Stimulated activated CD4-positive, alpha-beta T cell treated with anti-CD3 and anti-CD28 coated beads, Interleukin-12 subunit alpha, Interleukin-12 subunit beta, amount 100 ng/mL, for 24 hours (primary cell): ENCODE results near the gene OTOR.

Experiments
- DNase-seq, 2 experiments: peaks; one replicate each; pipeline ENCODE4 v3.0.0-alpha.2; 2020; ENCODE audit warnings: low read depth in 2 of 2

OTOR gene

DNA sequence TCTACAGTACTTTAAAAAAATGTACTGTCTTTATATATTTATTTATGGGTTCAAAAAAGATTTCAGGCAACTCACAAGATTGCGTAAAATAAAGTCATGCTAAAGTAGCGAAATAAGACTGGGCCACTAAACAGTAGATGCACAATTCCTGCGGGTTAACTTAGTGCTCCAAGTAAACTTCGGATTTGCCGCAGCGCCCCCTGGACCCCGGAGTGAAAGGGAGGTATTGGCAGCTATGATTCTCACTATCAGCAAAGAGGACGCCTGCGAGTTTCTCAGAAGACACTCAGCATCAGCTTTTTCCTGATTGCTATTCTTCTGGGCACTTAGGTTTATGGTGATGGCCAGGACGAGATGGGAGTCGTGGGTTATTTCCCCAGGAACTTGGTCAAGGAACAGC is 1.4 kb downstream of the OTOR start:
- DNase-seq: no peak

DNA sequence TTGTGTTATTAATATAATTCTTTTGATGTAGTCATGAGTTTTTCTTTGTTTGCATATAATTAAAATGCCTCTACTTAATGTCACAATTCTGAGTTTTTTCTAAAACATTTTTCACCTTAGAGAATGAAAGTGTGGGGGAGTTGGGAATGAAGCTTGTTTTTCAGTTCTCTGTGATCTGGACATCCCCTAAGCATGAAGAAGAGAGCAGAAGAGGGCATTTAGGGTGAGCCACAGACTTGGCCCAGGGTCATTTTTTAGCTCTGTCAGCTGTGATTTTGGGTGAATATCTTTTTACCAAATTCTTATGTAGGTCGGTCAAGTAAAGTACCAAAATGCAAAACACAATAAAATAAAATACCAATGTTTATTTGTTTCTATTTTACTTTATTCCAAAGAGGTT is 3.9 kb downstream of the OTOR start:
- DNase-seq: no peak

DNA sequence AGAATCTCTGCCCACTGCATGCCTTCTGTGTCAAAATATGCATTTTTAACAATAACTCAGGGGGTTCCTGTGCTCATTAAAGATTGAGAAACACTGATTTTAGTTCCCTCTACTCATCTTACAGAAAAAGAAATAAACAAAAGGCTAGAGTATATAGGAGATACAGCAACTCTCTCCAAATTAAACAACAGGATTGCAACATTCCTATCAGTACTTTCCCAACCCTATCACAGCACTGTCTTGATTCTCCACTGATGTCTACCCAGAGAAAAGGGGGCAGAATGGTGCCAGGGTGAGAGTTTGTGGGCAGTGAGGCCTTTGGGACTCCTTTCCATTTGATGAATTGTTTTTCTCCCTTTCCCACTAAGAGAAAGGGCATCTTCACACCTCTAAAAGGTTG is 4.7 kb downstream of the OTOR start:
- no peak for DNase-seq

DNA sequence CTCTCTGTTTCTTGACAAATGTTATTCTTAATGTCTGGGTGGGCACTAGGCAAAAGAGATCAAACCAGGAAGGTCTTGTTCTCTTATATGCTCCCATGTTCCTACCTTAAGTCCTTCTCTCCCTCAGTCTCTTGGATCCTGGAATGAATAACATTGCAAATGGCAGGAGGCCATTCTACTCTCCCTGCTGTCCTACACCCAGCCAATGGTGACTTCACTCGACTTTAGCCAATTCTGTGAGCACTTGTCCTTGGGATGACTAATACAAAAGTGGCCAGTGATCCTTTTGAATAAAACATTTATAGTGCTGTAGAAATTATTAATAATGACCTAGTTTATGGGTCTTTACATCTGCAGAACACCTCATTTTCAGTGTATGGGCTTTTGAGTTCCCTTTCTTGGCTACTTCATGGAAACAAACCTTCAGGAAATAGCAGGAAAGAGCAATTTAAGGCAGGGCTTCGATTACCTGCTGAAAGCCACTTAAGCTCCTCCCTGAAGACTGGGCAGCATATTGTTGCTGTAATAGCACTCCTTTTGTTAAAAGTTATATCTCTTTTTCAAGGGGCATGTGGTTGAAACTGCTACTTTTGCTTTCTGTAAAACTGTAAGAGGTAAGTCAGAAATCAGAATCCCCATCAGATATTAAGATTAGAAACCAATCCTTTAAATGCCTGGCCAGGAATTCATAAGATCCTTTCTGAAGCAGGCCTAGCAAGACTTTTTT is 10.5 kb downstream of the OTOR start:
- no peak for DNase-seq

DNA sequence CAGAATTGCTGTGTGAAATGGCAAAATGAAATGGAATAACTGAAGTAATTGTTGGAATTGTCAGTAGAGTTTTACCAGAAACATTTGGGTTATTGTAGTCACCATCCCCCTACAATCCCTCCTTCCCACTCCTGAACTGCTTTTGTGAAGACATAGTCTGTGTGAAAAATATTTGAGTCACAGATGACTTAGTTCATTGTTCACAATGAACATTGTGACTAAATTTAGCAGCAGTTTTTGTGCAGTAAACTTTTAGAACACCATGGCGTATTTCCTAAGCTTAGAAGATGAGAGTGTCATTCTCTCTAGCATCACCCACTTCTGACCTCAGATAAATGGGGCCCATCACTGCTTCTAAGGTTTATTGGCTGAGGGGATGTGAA is 11.0 kb downstream of the OTOR start:
- DNase-seq: no peak

DNA sequence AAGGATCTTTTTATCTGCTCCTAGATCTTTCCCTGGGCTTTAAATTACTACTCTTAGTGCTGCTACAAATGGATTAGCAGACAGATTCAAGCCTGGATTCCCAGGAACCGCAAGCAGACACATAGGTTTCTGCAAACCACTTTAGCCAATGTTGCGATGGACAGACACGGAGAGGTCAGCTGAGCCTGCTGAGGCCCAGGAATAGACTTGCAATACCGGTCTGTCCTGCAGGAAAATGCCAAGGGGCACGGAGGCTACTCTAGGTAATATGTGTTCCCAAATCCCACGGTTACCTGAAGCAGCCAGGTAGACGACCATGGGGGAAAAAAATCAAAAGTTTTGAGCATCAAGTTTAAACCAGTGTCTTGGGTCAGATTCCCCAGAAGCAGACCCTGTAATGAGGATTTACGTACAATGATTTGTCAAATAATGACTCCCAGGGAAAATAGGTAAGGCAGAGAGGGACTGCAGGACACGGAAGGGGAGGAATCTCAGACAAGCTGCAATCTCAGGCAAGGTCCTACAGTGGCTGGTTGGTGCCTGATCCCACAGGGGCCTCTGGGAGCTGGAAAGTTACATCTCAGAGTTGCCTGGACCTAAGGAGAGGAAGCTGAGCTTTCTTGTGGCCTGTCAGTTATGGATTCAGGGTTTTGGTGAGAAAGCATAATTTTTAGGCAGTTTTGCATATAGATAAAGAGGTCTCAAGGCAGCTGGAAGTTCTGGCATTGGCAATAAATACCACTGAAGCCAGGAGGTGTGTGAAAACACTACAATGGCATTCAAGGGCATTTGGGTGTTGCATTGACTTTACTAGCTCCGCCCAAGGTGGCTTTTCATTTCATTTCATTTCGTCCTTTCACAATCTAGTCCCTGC is 12.5 kb downstream of the OTOR start:
- no peak for DNase-seq

DNA sequence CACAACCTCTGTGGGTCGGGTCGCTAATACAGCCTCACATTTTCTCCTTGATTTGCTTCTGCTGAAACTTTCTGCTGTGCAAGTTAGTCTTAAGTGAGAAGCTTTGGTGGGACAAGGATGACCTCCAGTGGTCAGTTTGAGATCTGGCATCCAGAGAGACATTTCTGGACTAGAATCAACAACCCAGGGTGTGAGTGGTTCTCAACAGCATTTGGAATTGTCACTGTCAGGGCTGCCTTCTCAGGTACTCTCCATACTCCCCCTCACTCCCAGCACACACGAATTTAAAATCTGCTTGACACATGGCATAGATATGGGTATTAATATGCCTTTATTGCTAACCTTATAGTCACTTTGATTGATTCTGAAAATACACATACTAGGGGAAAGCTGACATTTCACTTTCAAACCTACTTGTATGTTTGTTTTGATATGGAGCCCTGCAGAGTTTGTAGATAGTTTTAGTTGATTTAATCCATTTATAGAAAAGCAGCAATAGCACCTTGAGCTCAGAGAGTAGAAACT is 13.2 kb downstream of the OTOR start:
- DNase-seq: peak; percentile 15 to 22

DNA sequence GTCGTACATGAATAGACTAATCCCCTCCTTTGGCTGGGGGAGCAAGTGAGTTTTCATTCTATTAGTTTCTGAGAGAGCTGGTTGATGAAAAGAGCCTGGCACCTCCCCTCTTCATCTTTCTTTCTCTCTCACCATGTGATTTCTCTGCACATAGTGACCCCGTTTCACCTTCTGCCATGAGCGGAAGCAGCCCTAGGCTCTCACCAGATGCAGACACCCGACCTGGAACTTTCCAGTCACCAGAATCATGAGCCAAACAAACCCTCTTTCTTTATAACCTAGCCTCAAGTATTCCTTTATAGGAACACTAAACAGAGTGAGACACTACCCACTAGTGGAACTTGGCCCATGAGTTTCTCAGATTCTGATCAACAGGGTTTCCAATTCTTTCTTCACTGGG is 16.4 kb downstream of the OTOR start:
- DNase-seq: no peak

DNA sequence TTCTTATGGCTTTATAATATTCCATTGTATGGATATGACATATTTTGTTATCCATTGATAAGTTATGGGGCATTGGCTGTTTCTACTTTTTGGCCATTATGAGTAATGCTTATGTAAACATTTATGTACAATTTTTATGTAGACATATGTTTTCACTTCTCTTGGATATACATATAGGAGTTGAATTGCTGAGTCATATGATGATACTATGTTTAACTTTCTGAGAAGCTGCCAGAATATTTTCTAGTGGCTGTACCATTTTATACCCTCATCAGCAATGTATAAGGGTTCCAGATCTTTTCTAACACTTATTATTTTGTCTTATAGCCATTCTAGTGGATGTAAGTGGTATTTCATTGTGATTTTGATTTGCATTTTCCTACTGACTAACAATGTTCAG is 23.1 kb downstream of the OTOR start:
- DNase-seq: no peak

DNA sequence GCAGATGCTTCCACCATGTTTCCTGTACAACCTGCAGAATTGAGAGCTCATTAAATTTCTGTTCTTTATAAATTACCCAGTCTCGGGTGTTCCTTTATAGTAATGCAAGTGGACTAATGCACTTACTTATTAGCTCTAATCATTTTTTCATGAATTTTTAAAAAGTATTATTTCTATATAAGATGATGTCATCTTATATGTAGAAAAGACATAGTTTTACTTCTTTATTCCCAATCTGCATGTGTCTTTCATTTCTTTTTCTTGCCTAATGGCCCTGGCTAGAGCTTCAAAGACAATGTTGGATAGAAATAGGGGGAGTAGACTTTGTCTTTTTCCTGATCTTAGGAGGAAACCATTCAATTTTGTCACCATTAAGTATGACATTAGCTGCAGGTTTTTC is 27.8 kb downstream of the OTOR start:
- DNase-seq: no peak

DNA sequence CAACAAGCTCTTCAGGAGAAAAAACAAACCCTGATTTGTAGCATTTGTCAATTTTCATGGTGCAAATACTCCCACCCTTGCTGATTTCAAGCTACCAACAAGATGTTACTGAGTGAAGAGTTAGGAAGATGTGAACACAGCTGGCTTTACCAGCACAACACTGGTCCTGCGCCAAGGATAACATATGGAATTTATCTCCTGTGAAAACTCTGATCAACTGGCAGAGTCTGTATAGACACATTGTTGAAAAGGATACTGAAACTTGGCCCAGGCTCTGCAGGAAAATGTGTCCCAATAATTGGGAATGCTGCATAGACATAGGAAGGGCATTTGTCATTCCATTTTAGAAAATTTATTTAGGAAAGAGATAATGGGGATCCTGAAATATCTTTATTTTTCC is 29.0 kb downstream of the OTOR start:
- DNase-seq: no peak

DNA sequence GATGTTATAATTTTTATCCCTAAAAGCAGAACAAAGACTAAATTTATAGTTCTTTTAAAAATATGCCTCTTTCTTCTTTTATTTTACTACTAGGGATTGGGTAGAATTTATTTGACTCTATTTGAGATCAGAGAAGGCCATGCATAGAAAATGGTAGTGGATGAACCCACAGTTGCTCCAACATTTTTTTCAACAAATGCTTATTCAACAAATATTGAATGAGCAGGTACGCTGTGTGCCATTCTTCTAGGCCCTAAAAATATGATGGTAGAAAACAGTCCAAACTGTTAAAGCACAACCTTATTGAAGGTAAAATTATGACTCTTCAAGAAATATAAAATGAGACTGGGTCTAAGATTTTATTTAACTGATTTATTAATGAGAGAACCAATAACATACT is 30.0 kb downstream of the OTOR start:
- no peak for DNase-seq

DNA sequence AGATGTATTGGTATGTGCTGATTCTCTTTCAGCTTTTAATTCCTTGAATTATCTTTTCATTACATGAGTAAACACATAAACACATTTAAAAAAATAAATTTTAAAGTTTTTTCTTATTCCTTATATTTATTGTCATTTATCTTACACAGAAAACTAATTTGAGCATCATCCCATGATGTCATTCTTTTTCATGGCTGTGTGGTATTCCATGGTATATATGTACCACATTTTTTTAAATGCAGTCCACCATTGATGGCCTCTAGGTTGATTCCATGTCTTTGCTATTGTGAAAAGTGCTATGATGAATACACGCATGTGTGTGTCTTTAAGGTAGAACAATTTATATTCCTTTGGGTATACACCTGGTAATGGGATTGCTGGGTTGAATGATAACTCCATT is 33.3 kb downstream of the OTOR start:
- DNase-seq: no peak

DNA sequence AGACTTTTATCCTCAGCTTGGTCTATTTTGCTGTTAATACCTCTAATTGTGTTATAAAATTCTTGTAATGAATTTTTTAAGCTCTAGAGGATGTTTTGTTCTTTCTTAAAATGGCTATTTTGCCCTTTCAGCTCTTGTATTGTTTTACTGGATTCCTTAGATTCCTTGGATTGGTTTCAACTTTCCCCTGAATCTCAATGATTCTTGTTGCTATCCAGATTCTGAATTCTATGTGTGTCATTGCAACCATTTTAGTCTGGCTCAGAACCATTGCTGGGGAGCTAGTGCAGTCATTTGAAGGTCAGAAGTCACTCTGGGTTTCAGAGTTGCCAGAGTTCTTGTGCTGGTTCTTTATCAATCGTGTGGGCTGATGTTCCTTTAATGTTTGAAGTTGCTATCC is 37.1 kb downstream of the OTOR start:
- no peak for DNase-seq
